Erythroblast (primary cell): ENCODE data around the gene RALGPS2.
"Not testable (repeated sequence)": the region's sequence is repeated elsewhere in the genome, so short reads cannot be mapped to it uniquely, and the experiment has no call there.

ENCODE experiments used
- DNase-seq, 2 experiments: peaks; one replicate each; lab custom pipeline; 2025; lab: John Stamatoyannopoulos, UW
- GATA1 ChIP-seq: IDR thresholded peaks from 2 replicates; pipeline ENCODE4 v1.6.1; 2011; ENCODE audit warnings: low read depth, mild to moderate bottlenecking, control low read depth, low read length, moderate library complexity
- POLR2A ChIP-seq: IDR thresholded peaks from 2 replicates; pipeline ENCODE4 v1.6.1; 2011; ENCODE audit warnings: mild to moderate bottlenecking, low read length

The RALGPS2 gene

GRCh38 chr1:178948676-178949075 lies 223.6 kb downstream of the RALGPS2 start:
- TF ChIP-seq POLR2A, result no peak
- no peak for TF ChIP-seq GATA1
- no peak for DNase-seq

DNA sequence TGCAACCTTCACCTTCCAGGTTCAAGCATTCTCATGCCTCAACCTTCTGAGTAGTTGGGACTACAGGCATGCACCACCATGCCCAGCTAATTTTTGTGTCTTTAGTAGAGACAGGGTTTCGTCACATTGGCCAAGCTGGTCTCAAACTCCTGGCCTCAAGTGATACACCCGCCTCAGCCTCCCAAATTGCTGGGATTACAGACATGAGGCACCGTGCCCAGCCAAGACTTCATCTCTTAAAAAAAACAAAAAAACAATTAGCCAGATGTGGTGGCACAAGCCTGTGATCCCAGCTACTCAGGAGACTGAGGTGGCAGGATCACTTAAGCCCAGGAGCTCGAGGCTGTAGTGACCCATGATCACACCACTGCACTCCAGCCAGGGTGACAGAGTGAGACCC lies 224.8 kb downstream of the RALGPS2 start:
- not testable (repeated sequence) for DNase-seq

DNA sequence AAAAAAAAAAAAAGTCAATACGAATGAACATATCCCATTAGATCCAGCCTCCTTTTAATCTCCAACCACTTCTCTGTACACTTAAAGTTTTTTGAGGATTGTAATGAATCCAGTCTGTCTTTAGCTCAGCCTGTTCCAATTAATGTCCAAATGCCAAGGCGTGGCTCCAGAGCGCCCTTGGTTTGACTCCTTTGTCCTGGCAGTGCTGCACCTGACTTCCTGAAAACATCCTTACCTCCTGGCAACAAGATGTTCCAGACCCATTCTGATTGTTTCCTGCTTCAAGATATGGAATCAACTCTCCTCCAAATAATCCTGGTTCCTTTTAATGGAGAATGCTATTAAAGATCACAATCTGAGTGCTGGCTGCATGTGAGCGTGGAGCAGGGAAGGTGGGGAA lies 226.6 kb downstream of the RALGPS2 start:
- TF ChIP-seq GATA1 (no peak), POLR2A (no peak)
- no peak for DNase-seq

DNA sequence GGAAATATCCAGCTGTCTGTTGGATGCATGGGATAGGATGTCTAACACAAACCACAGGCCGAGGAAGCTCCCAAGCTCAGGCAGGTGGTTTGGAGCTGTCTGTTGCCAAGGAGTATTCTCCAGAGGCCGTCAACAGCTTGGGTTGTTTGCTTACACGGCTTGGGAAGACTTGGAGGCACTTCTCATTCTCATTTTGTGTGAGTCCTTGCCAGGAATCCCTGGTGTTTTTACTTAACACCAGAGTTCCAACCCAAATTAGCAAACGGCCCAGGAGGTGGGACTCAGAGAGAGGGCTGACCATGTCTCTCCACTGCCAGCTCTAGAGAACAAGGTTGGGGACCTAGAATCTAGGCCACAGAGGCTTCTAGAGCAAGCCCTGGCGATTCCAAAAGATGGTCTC lies 228.0 kb downstream of the RALGPS2 start:
- TF ChIP-seq POLR2A (no peak), GATA1 (no peak)
- DNase-seq, result no peak

DNA sequence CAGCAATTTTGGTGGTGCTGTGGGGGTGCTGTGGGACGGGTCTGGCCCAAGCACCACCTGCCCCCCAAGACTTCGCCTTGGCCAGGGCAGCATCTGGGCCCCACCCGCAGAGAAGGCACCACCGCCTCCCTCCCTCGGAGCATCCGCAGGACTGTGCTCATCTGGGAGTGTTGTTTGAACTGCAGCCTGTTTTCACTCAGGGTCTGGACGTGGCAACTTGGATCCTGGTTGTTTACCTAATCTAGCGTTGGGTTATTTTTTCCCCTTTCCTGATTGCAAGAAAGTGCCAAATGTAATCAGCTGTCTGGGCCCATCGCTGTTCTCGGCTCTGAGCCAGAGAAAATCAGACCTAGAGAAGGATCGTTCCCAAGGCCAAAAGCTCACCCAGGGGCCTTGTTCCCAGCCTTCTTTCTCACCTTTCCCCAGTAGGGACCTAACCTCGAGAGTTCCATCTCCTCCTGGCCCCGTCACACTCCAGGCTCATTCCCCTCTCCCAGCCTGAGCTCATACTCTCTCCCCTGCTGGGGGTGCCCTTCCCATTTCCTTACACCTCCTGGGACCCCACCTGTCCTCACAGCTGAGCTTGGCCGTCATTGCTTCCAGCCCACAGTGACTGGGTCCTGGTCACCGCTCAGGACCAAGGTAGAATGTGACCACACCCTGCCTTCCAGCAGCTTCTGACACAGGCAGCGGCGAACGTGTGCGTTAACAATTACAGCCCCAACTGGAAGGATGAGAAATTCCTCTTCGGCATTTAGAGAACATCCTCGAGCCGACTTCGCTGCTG lies 228.7 kb downstream of the RALGPS2 start:
- DNase-seq, result no peak
- no peak for TF ChIP-seq POLR2A
- no peak for TF ChIP-seq GATA1

- no peak for DNase-seq
- TF ChIP-seq POLR2A, result no peak
- no peak for TF ChIP-seq GATA1
Observed at GRCh38 chr1:178954325-178954690, 229.3 kb downstream of the RALGPS2 start.

DNA sequence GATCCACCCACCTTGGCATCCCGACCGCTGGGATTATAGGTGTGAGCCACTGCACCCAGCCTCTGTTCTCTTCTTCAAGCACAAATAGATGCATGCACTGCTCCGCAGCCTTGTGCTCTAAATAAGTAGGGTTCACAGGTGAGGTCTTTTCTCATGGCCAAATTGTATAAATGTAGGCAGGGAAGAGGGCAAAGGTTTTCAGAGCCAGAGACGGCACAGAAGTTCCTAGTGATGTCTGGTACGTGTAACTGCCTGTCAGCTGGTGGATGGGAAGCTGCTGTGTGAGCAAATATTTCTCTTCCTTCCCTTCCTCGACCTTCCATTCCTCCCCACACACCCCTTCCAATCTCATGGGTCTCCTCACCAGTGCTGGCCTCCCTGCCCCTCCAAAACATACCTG lies 229.9 kb downstream of the RALGPS2 start:
- TF ChIP-seq POLR2A, result no peak
- no peak for TF ChIP-seq GATA1
- no peak for DNase-seq

DNA sequence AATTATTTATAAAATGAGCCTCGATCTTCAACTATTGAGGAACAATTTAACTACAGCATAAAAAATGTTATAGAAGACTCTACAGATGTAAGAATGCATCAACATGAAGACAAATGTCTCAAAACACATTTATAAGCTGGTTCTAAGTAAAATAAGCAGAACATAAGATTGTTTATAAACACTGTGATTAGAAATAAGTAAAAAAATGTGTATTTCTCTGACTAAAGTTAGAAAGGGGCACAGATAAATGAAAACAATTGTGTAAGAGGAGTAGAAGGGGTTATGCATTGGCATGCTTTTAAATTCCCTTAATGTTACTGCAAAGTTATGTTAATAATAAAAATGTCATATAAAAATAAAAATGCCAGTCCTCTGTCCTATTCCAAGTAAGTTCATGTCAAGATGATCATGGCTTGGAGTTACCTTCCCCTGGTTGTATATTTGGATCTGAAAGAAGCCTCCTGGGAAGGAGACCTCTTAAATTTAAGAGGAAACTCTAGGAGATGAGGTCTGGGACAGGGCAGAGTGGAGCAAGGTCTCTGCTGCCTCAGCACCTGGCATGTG lies 230.4 kb downstream of the RALGPS2 start:
- no peak for TF ChIP-seq POLR2A
- TF ChIP-seq GATA1, result no peak
- no peak for DNase-seq

- no peak for TF ChIP-seq POLR2A
- TF ChIP-seq GATA1, result no peak
- no peak for DNase-seq
Observed at GRCh38 chr1:178958491-178958890, 233.4 kb downstream of the RALGPS2 start.

- TF ChIP-seq POLR2A (no peak), GATA1 (no peak)
- no peak for DNase-seq
Observed at GRCh38 chr1:178959543-178960460, 234.8 kb downstream of the RALGPS2 start.

- TF ChIP-seq POLR2A, result no peak
- no peak for TF ChIP-seq GATA1
- no peak for DNase-seq
Observed at GRCh38 chr1:178960482-178961240, 235.6 kb downstream of the RALGPS2 start.

DNA sequence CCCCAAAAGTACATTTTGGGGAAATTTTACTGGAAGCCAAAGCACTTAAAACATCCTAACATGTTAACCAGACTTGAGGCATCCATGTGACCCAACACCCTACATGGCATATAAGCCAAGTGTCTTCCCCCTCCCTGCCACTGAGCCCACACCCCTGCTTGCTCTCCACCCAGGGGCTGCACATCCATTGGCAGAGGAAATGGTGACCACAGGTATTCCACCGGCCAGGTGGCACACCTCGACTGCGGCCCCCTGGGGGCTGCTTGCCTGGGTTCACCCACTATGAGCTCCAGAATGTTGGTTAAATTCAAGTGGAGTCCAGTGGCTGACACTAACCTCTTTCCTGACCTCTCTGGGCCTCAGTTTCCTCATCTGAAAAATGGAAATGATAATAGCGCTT lies 236.3 kb downstream of the RALGPS2 start:
- TF ChIP-seq POLR2A (no peak), GATA1 (no peak)
- no peak for DNase-seq

DNA sequence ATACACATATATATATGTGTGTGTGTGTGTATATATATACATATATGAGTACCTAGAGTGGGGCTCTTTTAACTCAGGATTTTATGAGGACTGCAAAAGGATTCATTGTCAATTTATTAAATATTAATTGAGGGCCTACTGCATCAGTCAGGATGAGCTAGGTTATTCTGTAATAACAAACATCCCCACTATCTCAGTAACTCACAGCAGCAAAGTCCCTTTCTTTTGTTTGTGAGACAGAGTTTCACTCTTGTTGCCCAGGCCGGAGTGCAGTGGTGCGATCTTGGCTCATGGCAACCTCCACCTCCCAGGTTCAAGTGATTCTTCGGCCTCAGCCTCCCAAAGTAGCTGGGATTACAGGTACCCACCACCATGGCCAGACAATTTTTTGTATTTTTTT lies 236.8 kb downstream of the RALGPS2 start:
- DNase-seq, result no peak
- TF ChIP-seq GATA1 (no peak), POLR2A (no peak)
